Measurements from ENCODE around the gene TBX3.

- TF ChIP-seq, protein P1, sequence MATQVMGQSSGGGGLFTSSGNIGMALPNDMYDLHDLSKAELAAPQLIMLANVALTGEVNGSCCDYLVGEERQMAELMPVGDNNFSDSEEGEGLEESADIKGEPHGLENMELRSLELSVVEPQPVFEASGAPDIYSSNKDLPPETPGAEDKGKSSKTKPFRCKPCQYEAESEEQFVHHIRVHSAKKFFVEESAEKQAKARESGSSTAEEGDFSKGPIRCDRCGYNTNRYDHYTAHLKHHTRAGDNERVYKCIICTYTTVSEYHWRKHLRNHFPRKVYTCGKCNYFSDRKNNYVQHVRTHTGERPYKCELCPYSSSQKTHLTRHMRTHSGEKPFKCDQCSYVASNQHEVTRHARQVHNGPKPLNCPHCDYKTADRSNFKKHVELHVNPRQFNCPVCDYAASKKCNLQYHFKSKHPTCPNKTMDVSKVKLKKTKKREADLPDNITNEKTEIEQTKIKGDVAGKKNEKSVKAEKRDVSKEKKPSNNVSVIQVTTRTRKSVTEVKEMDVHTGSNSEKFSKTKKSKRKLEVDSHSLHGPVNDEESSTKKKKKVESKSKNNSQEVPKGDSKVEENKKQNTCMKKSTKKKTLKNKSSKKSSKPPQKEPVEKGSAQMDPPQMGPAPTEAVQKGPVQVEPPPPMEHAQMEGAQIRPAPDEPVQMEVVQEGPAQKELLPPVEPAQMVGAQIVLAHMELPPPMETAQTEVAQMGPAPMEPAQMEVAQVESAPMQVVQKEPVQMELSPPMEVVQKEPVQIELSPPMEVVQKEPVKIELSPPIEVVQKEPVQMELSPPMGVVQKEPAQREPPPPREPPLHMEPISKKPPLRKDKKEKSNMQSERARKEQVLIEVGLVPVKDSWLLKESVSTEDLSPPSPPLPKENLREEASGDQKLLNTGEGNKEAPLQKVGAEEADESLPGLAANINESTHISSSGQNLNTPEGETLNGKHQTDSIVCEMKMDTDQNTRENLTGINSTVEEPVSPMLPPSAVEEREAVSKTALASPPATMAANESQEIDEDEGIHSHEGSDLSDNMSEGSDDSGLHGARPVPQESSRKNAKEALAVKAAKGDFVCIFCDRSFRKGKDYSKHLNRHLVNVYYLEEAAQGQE (IDR thresholded peaks at IDR 0.05; ENCODE audit: low read depth, low read length): no peak
- TF ChIP-seq SMC3 (IDR thresholded peaks at IDR 0.05; ENCODE audit: low read depth, low read length) (no peak), NRF1 (IDR thresholded peaks at IDR 0.05; ENCODE audit: low read depth, low read length) (no peak), YY1 (IDR thresholded peaks at IDR 0.05; ENCODE audit: low read depth) (no peak), CTCF (IDR thresholded peaks at IDR 0.05) (no peak), TAF1 (IDR thresholded peaks at IDR 0.05; ENCODE audit: borderline replicate concordance, low read depth, low read length) (no peak), GABPA (IDR thresholded peaks at IDR 0.05; ENCODE audit: low read depth) (no peak), JUND (IDR thresholded peaks at IDR 0.05) (no peak), POLR2AphosphoS5 (IDR thresholded peaks at IDR 0.05; ENCODE audit: low read depth, low read length) (no peak), TCF12 (IDR thresholded peaks at IDR 0.05) (no peak), FOXM1 (IDR thresholded peaks at IDR 0.05; ENCODE audit: low read depth) (no peak)
- TF ChIP-seq, protein P2, sequence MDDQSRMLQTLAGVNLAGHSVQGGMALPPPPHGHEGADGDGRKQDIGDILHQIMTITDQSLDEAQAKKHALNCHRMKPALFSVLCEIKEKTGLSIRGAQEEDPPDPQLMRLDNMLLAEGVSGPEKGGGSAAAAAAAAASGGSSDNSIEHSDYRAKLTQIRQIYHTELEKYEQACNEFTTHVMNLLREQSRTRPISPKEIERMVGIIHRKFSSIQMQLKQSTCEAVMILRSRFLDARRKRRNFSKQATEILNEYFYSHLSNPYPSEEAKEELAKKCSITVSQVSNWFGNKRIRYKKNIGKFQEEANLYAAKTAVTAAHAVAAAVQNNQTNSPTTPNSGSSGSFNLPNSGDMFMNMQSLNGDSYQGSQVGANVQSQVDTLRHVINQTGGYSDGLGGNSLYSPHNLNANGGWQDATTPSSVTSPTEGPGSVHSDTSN (IDR thresholded peaks at IDR 0.05): no peak
These were observed 12.9 kb downstream of the TBX3 start for GRCh38 chr12:114671066-114671442.
